Muscle layer of colon (tissue), 2 donors: ENCODE results near the gene CCDC57.

Experiments
- H3K27ac ChIP-seq: one replicate; pipeline ENCODE4 v1.7.0; 2013; ENCODE audit warnings: low read depth, mild to moderate bottlenecking, low read length, moderate library complexity
- H3K27me3 ChIP-seq, 2 donors: one replicate each; pipeline ENCODE4 v1.7.0; 2013; ENCODE audit warnings: low read length in 2 of 2, mild to moderate bottlenecking in 2 of 2; ENCODE audit not compliant: insufficient read depth in 2 of 2, control insufficient read depth in 1 of 2
- H3K36me3 ChIP-seq: one replicate; pipeline ENCODE4 v1.7.0; 2013; ENCODE audit warnings: mild to moderate bottlenecking, low read length; ENCODE audit not compliant: insufficient read depth
- H3K4me1 ChIP-seq: one replicate; pipeline ENCODE4 v1.7.0; 2013; ENCODE audit warnings: mild to moderate bottlenecking, low read length; ENCODE audit not compliant: insufficient read depth
- H3K4me3 ChIP-seq, 2 donors: one replicate each; pipeline ENCODE4 v1.7.0; 2013; ENCODE audit warnings: low read length in 2 of 2, low read depth in 1 of 2, mild to moderate bottlenecking in 1 of 2, moderate library complexity in 1 of 2
- H3K9ac ChIP-seq: one replicate; pipeline ENCODE4 v1.7.0; 2013; ENCODE audit warnings: low read length
- H3K9me3 ChIP-seq: one replicate; pipeline ENCODE4 v1.7.0; 2013; ENCODE audit warnings: mild to moderate bottlenecking, low read length
- donor health status: abdominal sarcoma.
- donor health status: Adenocarcinoma of cecum.

The CCDC57 gene

GRCh38 chr17:82077617-82078358, 134.9 kb downstream of the CCDC57 start:
- Histone ChIP-seq H3K27ac (no peak overlapping the region), H3K9me3 (no peaks in the 10 kb centered on the region), H3K27me3 (no peaks in the 10 kb centered on the region), H3K9ac (no peak overlapping the region), H3K36me3 (no peaks in the 10 kb centered on the region), H3K4me1 (no peaks in the 10 kb centered on the region), H3K4me3 (no peak overlapping the region)

- Histone ChIP-seq H3K36me3 (no peaks in the 10 kb centered on the region), H3K9me3 (no peaks in the 10 kb centered on the region), H3K4me3 (no peak overlapping the region), H3K27ac (no peak overlapping the region), H3K27me3 (no peaks in the 10 kb centered on the region), H3K4me1 (no peaks in the 10 kb centered on the region), H3K9ac (no peak overlapping the region)
These were observed 135.7 kb downstream of the CCDC57 start for GRCh38 chr17:82076785-82077591.

- Histone ChIP-seq H3K27ac (no peak overlapping the region), H3K4me3 (no peak overlapping the region), H3K4me1 (no peaks in the 10 kb centered on the region), H3K9ac (no peak overlapping the region), H3K36me3 (no peaks in the 10 kb centered on the region), H3K9me3 (no peaks in the 10 kb centered on the region), H3K27me3 (no peaks in the 10 kb centered on the region)
These were observed 136.4 kb downstream of the CCDC57 start for GRCh38 chr17:82076018-82076784.

GRCh38 chr17:82073446-82073845, 139.2 kb downstream of the CCDC57 start:
- Histone ChIP-seq H3K36me3 (no peaks in the 10 kb centered on the region), H3K4me1 (no peaks in the 10 kb centered on the region), H3K9ac (no peak overlapping the region), H3K4me3 (no peak overlapping the region), H3K27me3 (no peaks in the 10 kb centered on the region), H3K9me3 (no peaks in the 10 kb centered on the region), H3K27ac (no peak overlapping the region)

GRCh38 chr17:82072827-82073226, 139.8 kb downstream of the CCDC57 start:
- Histone ChIP-seq H3K4me3 (no peak overlapping the region), H3K27me3 (no peaks in the 10 kb centered on the region), H3K9me3 (no peaks in the 10 kb centered on the region), H3K4me1 (no peaks in the 10 kb centered on the region), H3K9ac (no peak overlapping the region), H3K36me3 (no peaks in the 10 kb centered on the region), H3K27ac (no peak overlapping the region)

GRCh38 chr17:82070611-82071010, 142.0 kb downstream of the CCDC57 start:
- H3K36me3 ChIP-seq, result no peaks in the 10 kb centered on the region
- no peak overlapping the region for H3K9ac ChIP-seq
- peaks cover 8% of the 10 kb centered on the region for H3K4me1 ChIP-seq
- H3K4me3 ChIP-seq, result no peak overlapping the region
- H3K9me3 ChIP-seq, result no peaks in the 10 kb centered on the region
- H3K27ac ChIP-seq, result no peak overlapping the region
- H3K27me3 ChIP-seq, result no peaks in the 10 kb centered on the region

- peaks cover 25% of the 10 kb centered on the region for H3K36me3 ChIP-seq
- H3K9ac ChIP-seq, result peak within 1 kb of the TSS; percentile 74
- H3K4me1 ChIP-seq, result peaks cover 20% of the 10 kb centered on the region
- H3K9me3 ChIP-seq, result no peaks in the 10 kb centered on the region
- H3K4me3 ChIP-seq, result peak within 1 kb of the TSS; percentile 68 to 77
- H3K27me3 ChIP-seq, result no peaks in the 10 kb centered on the region
- H3K27ac ChIP-seq, result peak within 1 kb of the TSS; percentile 90
These were observed 146.9 kb downstream of the CCDC57 start, which contains the start of gene DUS1L for GRCh38 chr17:82065638-82066303. Gene DUS1L, minus strand, starts transcription at chr17:82065804. Its CDS starts 745 bp downstream, at chr17:82065059.

- Histone ChIP-seq H3K9me3 (no peaks in the 10 kb centered on the region), H3K36me3 (peaks cover 31% of the 10 kb centered on the region), H3K27ac (peak overlapping the region; percentile 78), H3K4me3 (peak overlapping the region; percentile 68 to 77), H3K4me1 (peaks cover 20% of the 10 kb centered on the region), H3K27me3 (no peaks in the 10 kb centered on the region), H3K9ac (peak overlapping the region; percentile 74)
These were observed 147.4 kb downstream of the CCDC57 start for GRCh38 chr17:82065193-82065637.

- Histone ChIP-seq H3K4me3 (peak overlapping the region; percentile 68 to 77), H3K9ac (peak overlapping the region; percentile 74), H3K36me3 (peaks cover 34% of the 10 kb centered on the region), H3K27me3 (no peaks in the 10 kb centered on the region), H3K27ac (peak overlapping the region; percentile 78), H3K9me3 (no peaks in the 10 kb centered on the region), H3K4me1 (peaks cover 20% of the 10 kb centered on the region)
These were observed 148.0 kb downstream of the CCDC57 start for GRCh38 chr17:82064433-82065192.
